Muscle of leg (tissue), 11 donors: Measurements from ENCODE around the gene NUF2. TPM values are rescaled to one million over a fixed set of nuclear protein-coding genes. Genes with fewer than 3 reads are reported as not detected.

Source experiments
- DNase-seq: peaks from one replicate; pipeline ENCODE4 v3.0.0; 2013
- H3K27ac ChIP-seq: one replicate; pipeline ENCODE4 v1.5.1; 2013; ENCODE audit warnings: mild to moderate bottlenecking, low read length, control low read depth
- H3K27me3 ChIP-seq: one replicate; pipeline ENCODE4 v1.6.1; 2013; ENCODE audit warnings: low read length; ENCODE audit not compliant: control insufficient read depth, insufficient read depth
- H3K36me3 ChIP-seq: one replicate; pipeline ENCODE4 v1.6.1; 2013; ENCODE audit warnings: low read length; ENCODE audit not compliant: control insufficient read depth, insufficient read depth
- H3K4me1 ChIP-seq: one replicate; pipeline ENCODE4 v1.6.1; 2013; ENCODE audit warnings: low read length; ENCODE audit not compliant: control insufficient read depth, insufficient read depth
- H3K4me3 ChIP-seq: one replicate; pipeline ENCODE4 v1.5.1; 2013; ENCODE audit warnings: low read length, control low read depth
- H3K9me3 ChIP-seq: replicated peaks from 2 replicates; pipeline ENCODE4 v1.6.1; 2013; ENCODE audit warnings: low read depth, low read length; ENCODE audit not compliant: control insufficient read depth
- WGBS: methylation state at CpG from one replicate; pipeline ENCODE4 v1.1.5; 2013; ENCODE audit warnings: missing lambda C conversion rate; ENCODE audit not compliant: insufficient coverage; 5-methylcytosine and 5-hydroxymethylcytosine counted together
- polyA plus RNA-seq, 8 donors: library from polyadenylated mRNA; unstranded; fragments of 120-200 nt; gene quantifications; one replicate each; pipeline versions ENCODE4 v1.2.1 to v1.2.3, GENCODE V29; 2013; ENCODE audit warnings: inconsistent platforms in 1 of 8, low replicate concordance in 1 of 8; ENCODE audit not compliant: insufficient read length in 8 of 8, insufficient read depth in 1 of 8
- total RNA-seq: library from RNA; stranded (reverse); fragments of 120-200 nt; gene quantifications from one replicate; pipeline ENCODE4 v1.2.4, GENCODE V29; 2013

Gene NUF2
- total and polyA plus RNA-seq, 9 donors = 9.9 to 15.6 (median 12.0) TPM

GRCh38 chr1:163365186-163365585 lies 43.4 kb downstream of the NUF2 start:
- Histone ChIP-seq H3K27me3 (no peaks in the 10 kb centered on the region), H3K9me3 (no peaks in the 10 kb centered on the region), H3K36me3 (no peaks in the 10 kb centered on the region), H3K27ac (no peak overlapping the region), H3K4me1 (no peaks in the 10 kb centered on the region), H3K4me3 (no peak overlapping the region)
- no CpG with 5 or more reads among the region's 3 CpGs for WGBS
- no peak for DNase-seq

GRCh38 chr1:163366555-163366954 lies 44.8 kb downstream of the NUF2 start:
- no peak overlapping the region for H3K27ac ChIP-seq
- no peak for DNase-seq
- WGBS = no CpG with 5 or more reads among the region's 4 CpGs
- H3K9me3 ChIP-seq = no peaks in the 10 kb centered on the region
- H3K4me1 ChIP-seq = no peaks in the 10 kb centered on the region
- H3K4me3 ChIP-seq = no peak overlapping the region
- H3K36me3 ChIP-seq = no peaks in the 10 kb centered on the region
- H3K27me3 ChIP-seq = no peaks in the 10 kb centered on the region

- no CpG with 5 or more reads among the region's 4 CpGs for WGBS
- Histone ChIP-seq H3K4me3 (no peak overlapping the region), H3K9me3 (no peaks in the 10 kb centered on the region), H3K36me3 (no peaks in the 10 kb centered on the region), H3K4me1 (no peaks in the 10 kb centered on the region), H3K27me3 (no peaks in the 10 kb centered on the region), H3K27ac (no peak overlapping the region)
- DNase-seq = no peak
Observed at GRCh38 chr1:163367721-163368120, 46.0 kb downstream of the NUF2 start.

GRCh38 chr1:163372576-163372975 lies 50.8 kb downstream of the NUF2 start:
- WGBS = no CpG with 5 or more reads among the region's 1 CpG
- no peak for DNase-seq
- no peaks in the 10 kb centered on the region for H3K36me3 ChIP-seq
- no peak overlapping the region for H3K27ac ChIP-seq
- no peaks in the 10 kb centered on the region for H3K4me1 ChIP-seq
- H3K4me3 ChIP-seq = no peak overlapping the region
- no peaks in the 10 kb centered on the region for H3K9me3 ChIP-seq
- H3K27me3 ChIP-seq = no peaks in the 10 kb centered on the region

DNA sequence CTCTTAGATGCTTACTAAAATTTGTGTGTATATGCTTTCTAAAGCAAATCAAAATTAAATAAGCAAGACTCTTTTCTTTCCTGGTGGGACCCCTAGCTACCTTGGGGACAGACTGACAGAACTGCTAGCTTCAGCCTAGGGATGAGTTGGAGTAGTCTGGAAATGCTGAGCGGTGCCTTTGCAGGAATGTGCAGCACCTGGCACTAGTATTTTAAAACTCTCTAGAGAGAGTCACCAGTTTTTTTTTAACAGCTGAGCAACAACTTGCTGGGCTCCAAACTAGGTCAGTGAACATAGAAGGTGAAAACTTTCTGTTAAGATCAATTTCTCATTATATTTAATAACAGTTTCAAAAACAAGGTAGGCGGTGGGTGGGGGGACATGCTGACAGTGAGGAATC lies 56.8 kb downstream of the NUF2 start:
- H3K9me3 ChIP-seq = no peaks in the 10 kb centered on the region
- no peak overlapping the region for H3K4me3 ChIP-seq
- H3K27me3 ChIP-seq = no peaks in the 10 kb centered on the region
- H3K27ac ChIP-seq = no peak overlapping the region
- no peak for DNase-seq
- no peaks in the 10 kb centered on the region for H3K36me3 ChIP-seq
- no peaks in the 10 kb centered on the region for H3K4me1 ChIP-seq
- no CpG with 5 or more reads among the region's 2 CpGs for WGBS

DNA sequence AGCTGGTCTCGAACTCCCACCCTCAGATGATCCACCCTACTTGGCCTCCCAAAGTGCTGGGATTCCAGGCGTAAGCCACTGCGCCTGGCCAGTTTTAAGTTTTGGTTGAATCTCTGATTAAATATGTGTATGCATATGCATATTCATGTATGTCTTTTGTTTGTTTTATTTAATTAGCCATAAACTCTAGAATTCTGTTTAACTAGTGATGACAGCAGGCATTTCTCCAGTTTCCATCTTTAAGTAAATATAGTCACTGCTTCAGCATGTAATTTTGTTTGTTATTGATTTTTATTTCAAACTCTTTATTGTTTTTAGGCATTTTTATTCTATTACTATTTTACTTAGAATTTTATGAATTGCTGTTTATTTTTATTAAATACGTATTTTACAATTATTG lies 58.0 kb downstream of the NUF2 start:
- no peaks in the 10 kb centered on the region for H3K9me3 ChIP-seq
- no peak for DNase-seq
- no peaks in the 10 kb centered on the region for H3K27me3 ChIP-seq
- H3K4me3 ChIP-seq = no peak overlapping the region
- no peak overlapping the region for H3K27ac ChIP-seq
- H3K36me3 ChIP-seq = no peaks in the 10 kb centered on the region
- no CpG with 5 or more reads among the region's 4 CpGs for WGBS
- H3K4me1 ChIP-seq = no peaks in the 10 kb centered on the region

GRCh38 chr1:163381487-163382184 lies 59.9 kb downstream of the NUF2 start:
- DNase-seq = peak; percentile 4
- WGBS = no CpG with 5 or more reads among the region's 2 CpGs

DNA sequence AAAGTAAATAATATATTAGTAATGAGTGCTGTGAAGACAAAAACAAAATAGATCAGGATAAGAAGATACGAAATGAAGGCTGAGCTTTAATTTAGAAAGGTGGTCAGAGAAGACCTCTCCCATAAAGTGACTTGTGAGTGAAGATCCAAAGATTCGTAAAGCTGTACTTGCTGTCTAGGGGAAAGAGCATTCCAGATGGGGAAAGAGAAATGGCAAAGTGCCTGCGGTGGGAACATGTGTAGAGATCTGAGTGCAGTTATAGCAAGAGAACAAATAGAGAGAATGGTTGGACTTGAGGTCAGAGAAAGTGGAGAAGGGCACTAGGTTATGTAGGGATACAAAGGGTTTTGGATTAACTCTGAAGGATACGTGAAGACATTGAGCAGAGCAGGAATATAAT lies 60.6 kb downstream of the NUF2 start:
- Histone ChIP-seq H3K36me3 (no peaks in the 10 kb centered on the region), H3K4me3 (no peak overlapping the region), H3K9me3 (no peaks in the 10 kb centered on the region), H3K27me3 (no peaks in the 10 kb centered on the region), H3K27ac (no peak overlapping the region), H3K4me1 (no peaks in the 10 kb centered on the region)
- peak; percentile 3 for DNase-seq
- whole genome bisulfite sequencing = 43% methylated on average over 3 of the region's 4 CpGs

More at GRCh38 chr1:163381487-163382184, 59.9 kb downstream of the NUF2 start:
- H3K4me3 ChIP-seq = no peak overlapping the region
- H3K36me3 ChIP-seq = no peaks in the 10 kb centered on the region
- H3K27ac ChIP-seq = no peak overlapping the region
- no peaks in the 10 kb centered on the region for H3K27me3 ChIP-seq
- H3K4me1 ChIP-seq = no peaks in the 10 kb centered on the region
- H3K9me3 ChIP-seq = no peaks in the 10 kb centered on the region

DNA sequence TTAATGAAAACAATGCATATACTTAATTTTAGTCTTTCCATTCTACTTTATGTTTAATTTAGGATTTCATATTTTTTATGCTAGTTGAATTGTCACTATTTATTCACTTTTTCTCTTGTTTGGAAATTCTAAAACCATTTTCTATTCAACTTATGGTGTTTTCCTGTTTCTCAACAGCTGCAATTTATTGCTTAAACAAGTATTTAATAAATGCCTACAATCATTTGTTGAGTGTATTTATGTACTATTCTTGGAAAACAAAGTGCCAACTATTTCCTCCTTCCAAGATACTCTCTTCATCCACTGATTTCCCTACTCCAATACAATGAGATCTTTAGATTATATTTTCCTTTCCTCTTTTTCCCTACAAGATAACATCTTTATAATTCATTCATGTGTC lies 65.4 kb downstream of the NUF2 start:
- no peak overlapping the region for H3K4me3 ChIP-seq
- no peaks in the 10 kb centered on the region for H3K36me3 ChIP-seq
- no peak overlapping the region for H3K27ac ChIP-seq
- H3K4me1 ChIP-seq = no peaks in the 10 kb centered on the region
- no peak for DNase-seq
- H3K27me3 ChIP-seq = no peaks in the 10 kb centered on the region
- H3K9me3 ChIP-seq = no peaks in the 10 kb centered on the region

- Histone ChIP-seq H3K4me3 (no peak overlapping the region), H3K27me3 (no peaks in the 10 kb centered on the region), H3K36me3 (no peaks in the 10 kb centered on the region), H3K9me3 (no peaks in the 10 kb centered on the region), H3K4me1 (no peaks in the 10 kb centered on the region), H3K27ac (no peak overlapping the region)
- DNase-seq = no peak
- WGBS = 100% methylated on average over 1 of the region's 4 CpGs
Observed at GRCh38 chr1:163388970-163389369, 67.2 kb downstream of the NUF2 start.

DNA sequence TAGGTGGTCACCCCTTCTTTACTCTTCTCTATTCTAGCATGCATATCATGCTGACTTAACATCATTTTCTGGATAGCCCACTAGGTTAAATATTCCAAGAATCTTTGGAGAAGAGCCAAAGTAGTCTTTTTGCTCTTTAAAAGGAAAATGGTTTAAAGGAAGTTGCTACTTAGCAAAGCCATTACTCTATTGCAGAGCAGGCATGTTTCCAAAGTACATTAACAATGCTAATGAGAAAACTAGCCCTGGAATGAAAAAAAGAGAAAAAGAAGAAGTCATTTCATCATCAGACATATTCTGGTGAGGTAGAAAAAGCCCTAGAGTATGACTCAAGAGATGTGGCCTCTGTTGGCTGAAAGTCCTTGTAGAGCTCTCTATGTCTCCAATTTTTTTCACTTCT lies 74.0 kb downstream of the NUF2 start:
- H3K27ac ChIP-seq = no peak overlapping the region
- peak; percentile 20 for DNase-seq
- H3K4me3 ChIP-seq = no peak overlapping the region
- H3K9me3 ChIP-seq = no peaks in the 10 kb centered on the region
- no peaks in the 10 kb centered on the region for H3K27me3 ChIP-seq
- H3K4me1 ChIP-seq = no peaks in the 10 kb centered on the region
- no peaks in the 10 kb centered on the region for H3K36me3 ChIP-seq
